A673 (cell line): ENCODE results near the gene TRAF3IP1.

Experiments
- EZH2 ChIP-seq: fragments of 200-600 bp; sonication (generic); IDR thresholded peaks from 2 replicates; pipeline ENCODE4 v1.6.1; 2017; ENCODE audit warnings: borderline replicate concordance, low read depth, mild to moderate bottlenecking, mixed read lengths, antibody characterized with exemption, low read length; ENCODE audit not compliant: poor library complexity, severe bottlenecking
- TF ChIP-seq, protein P1 (sequence below): fragments of 300-800, 200-600 bp; sonication (generic); conservative IDR thresholded peaks from 2 replicates; pipeline ENCODE4 v1.5.1; 2017; ENCODE audit warnings: low read depth, mild to moderate bottlenecking, antibody characterized with exemption, low read length, moderate library complexity, mixed read lengths

DNA sequence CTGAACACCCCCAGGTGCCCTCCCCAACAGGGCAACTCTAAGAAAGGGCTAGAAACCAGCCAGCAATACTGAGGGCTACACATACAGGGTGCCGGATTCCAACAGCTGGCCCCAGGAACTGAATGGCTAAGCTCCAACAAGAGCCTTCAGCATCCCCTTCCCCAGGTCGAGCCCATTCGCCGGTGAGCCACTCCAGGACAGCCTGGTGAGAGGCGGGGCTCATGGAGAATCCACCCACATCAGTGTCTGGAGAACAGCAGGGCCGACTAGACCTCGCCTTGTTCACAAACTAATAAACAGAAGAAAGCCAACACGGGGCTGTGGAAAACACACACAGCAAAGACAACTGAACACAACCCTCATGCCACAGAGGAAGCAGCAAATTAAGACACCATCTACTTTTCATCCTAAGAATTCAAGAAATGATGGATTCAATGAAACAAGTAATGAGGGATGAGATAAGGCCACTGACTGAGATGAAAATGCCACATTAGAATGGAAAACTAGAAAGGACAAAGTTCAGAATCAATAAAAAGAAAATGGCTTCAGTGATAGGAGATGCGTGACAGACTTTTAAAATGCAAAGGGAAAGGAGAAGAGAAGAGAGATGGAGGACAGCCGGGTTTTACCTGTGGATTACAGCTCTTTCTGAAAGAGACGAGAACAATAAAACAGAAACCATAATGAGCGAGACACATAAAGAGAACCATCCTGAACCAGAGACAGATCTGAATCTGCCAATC is 40.1 kb upstream of the TRAF3IP1 start:
- TF ChIP-seq, protein P1, sequence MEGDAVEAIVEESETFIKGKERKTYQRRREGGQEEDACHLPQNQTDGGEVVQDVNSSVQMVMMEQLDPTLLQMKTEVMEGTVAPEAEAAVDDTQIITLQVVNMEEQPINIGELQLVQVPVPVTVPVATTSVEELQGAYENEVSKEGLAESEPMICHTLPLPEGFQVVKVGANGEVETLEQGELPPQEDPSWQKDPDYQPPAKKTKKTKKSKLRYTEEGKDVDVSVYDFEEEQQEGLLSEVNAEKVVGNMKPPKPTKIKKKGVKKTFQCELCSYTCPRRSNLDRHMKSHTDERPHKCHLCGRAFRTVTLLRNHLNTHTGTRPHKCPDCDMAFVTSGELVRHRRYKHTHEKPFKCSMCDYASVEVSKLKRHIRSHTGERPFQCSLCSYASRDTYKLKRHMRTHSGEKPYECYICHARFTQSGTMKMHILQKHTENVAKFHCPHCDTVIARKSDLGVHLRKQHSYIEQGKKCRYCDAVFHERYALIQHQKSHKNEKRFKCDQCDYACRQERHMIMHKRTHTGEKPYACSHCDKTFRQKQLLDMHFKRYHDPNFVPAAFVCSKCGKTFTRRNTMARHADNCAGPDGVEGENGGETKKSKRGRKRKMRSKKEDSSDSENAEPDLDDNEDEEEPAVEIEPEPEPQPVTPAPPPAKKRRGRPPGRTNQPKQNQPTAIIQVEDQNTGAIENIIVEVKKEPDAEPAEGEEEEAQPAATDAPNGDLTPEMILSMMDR = no peak
- TF ChIP-seq EZH2 = no peak
